K562 (cell line): ENCODE data around the gene DPYSL3. TPM values are rescaled to one million over a fixed set of nuclear protein-coding genes. Genes with fewer than 3 reads are reported as not detected.

ENCODE experiments used
- ATAC-seq: fragments of 200-7000 bp; cut with Tn5 transposase; 3 replicates; pipeline ENCODE4 v1.9.1; 2020; ENCODE audit warnings: moderate library complexity
- BruUV-seq: library from RNA; stranded (reverse); fragments of 400-500 nt; replicated peaks from 2 replicates; lab custom pipeline; 2021; lab: Mats Ljungman, UMichigan
- CTCF ChIA-PET: fragments of 300-600 bp; formaldehyde crosslinking; extraction: SDS; loops from one replicate; lab custom pipeline; 2021; ENCODE audit warnings: low intra/inter-chr PET ratio; lab: Yijun Ruan, JAX
- POLR2A ChIA-PET: fragments of 300-600, 350-650 bp; sonication (Branson Sonifier 250); formaldehyde crosslinking; extraction: SDS; loops from one replicate; lab custom pipeline; 2021; ENCODE audit warnings: antibody characterized with exemption, inconsistent platforms; lab: Yijun Ruan, JAX
- DNase-seq, 4 experiments: peaks; one replicate each; pipeline versions ENCODE4 v3.0.0 to v3.0.0-alpha.2; 2011 to 2018; ENCODE audit warnings: low spot score in 3 of 4, mixed read lengths in 3 of 4; ENCODE audit errors: extremely low read depth in 1 of 4
- FAIRE-seq: peaks from 2 replicates; lab custom pipeline; 2011; peaks lifted over from hg19 to GRCh38; lab: Jason Lieb, UNC
- H2AFZ ChIP-seq: 2 replicates; pipeline ENCODE4 v1.6.0; 2011; ENCODE audit warnings: low read depth, low read length, control low read depth, inconsistent platforms
- H3K27ac ChIP-seq: fragments of 200-600 bp; 3 replicates; pipeline ENCODE4 v1.8.0; 2011; ENCODE audit warnings: low read depth, mild to moderate bottlenecking, control low read depth, inconsistent platforms, low read length, moderate library complexity, mixed read lengths; ENCODE audit errors: extremely low read depth
- H3K27me3 ChIP-seq, 2 experiments: fragments of 300-600 bp in 1 of 2; 2 replicates in 1 of 2; 3 replicates in 1 of 2; pipeline versions ENCODE4 v1.6.0 to v1.8.0; 2011; ENCODE audit warnings: inconsistent platforms in 2 of 2, low read length in 2 of 2, mild to moderate bottlenecking in 1 of 2, mixed read lengths in 1 of 2, moderate library complexity in 1 of 2; ENCODE audit not compliant: control insufficient read depth in 2 of 2, insufficient read depth in 2 of 2
- H3K36me3 ChIP-seq: fragments of 300-600 bp; 3 replicates; pipeline ENCODE4 v1.8.0; 2011; ENCODE audit warnings: mild to moderate bottlenecking, low read length, inconsistent platforms; ENCODE audit not compliant: control insufficient read depth, insufficient read depth
- H3K4me1 ChIP-seq, 2 experiments: fragments of 200-600 bp in 1 of 2; replicated peaks in 1 of 2; 2 replicates in 1 of 2; 3 replicates in 1 of 2; pipeline versions ENCODE4 v1.5.1 to v1.8.0; 2011; ENCODE audit warnings: inconsistent platforms in 2 of 2, low read length in 2 of 2, mild to moderate bottlenecking in 1 of 2, mixed read lengths in 1 of 2, moderate library complexity in 1 of 2; ENCODE audit not compliant: control insufficient read depth in 2 of 2, insufficient read depth in 2 of 2
- H3K4me2 ChIP-seq: 2 replicates; pipeline ENCODE4 v1.6.1; 2011; ENCODE audit warnings: low read length, control low read depth, inconsistent platforms, mixed read lengths; ENCODE audit not compliant: insufficient read depth
- H3K4me3 ChIP-seq: fragments of 200-600 bp; sonication (generic), shearing (Covaris generic); 2 replicates; pipeline ENCODE4 v1.5.1; 2016; ENCODE audit warnings: control low read depth, inconsistent platforms
- H3K79me2 ChIP-seq: fragments of 200-600 bp; 3 replicates; pipeline ENCODE4 v1.8.0; 2011; ENCODE audit warnings: low read length, inconsistent platforms; ENCODE audit not compliant: control insufficient read depth, insufficient read depth
- H3K9ac ChIP-seq, 2 experiments: 2 replicates each; pipeline versions ENCODE4 v1.6.0 to v1.6.1; 2011; ENCODE audit warnings: low read depth in 2 of 2, low read length in 2 of 2, control low read depth in 1 of 2, inconsistent platforms in 1 of 2, mild to moderate bottlenecking in 1 of 2, mixed read lengths in 1 of 2; ENCODE audit not compliant: insufficient read depth in 1 of 2
- H3K9me1 ChIP-seq: one replicate; pipeline ENCODE4 v1.6.0; 2011; ENCODE audit warnings: inconsistent platforms, mild to moderate bottlenecking, low read length, moderate library complexity; ENCODE audit not compliant: control insufficient read depth, insufficient read depth
- H3K9me3 ChIP-seq: replicated peaks from 2 replicates; pipeline ENCODE4 v1.5.1; 2011; ENCODE audit warnings: low read depth, low read length, inconsistent platforms; ENCODE audit not compliant: control insufficient read depth, insufficient read depth
- H4K20me1 ChIP-seq: replicated peaks from 2 replicates; pipeline ENCODE4 v1.6.1; 2011; ENCODE audit warnings: low read length, inconsistent platforms, mixed read lengths; ENCODE audit not compliant: control insufficient read depth, insufficient read depth
- ATF4 ChIP-seq: fragments of 450-650 bp; formaldehyde crosslinking; IDR thresholded peaks from 2 replicates; pipeline ENCODE4 v1.4.0; 2022; ENCODE audit warnings: mild to moderate bottlenecking, moderate library complexity
- IRF1 ChIP-seq: sonication (generic); formaldehyde crosslinking; IDR thresholded peaks from 2 replicates; pipeline ENCODE4 v1.8.0; 2022; ENCODE audit warnings: missing genetic modification reagents, mild to moderate bottlenecking, borderline replicate concordance
- NCOR1 ChIP-seq: fragments of 450-650 bp; IDR thresholded peaks from 2 replicates; pipeline ENCODE4 v1.6.1; 2016; ENCODE audit warnings: mild to moderate bottlenecking, moderate library complexity
- SETDB1 ChIP-seq: IDR thresholded peaks from one replicate; pipeline ENCODE4 v1.6.1; 2012; ENCODE audit warnings: low read length, control low read depth, inconsistent platforms
- WGBS: fragments of 100-300 bp; shearing (Covaris generic); methylation state at CpG from one replicate; pipeline ENCODE4 v1.1.6; 2016; ENCODE audit warnings: low coverage, mixed read lengths; ENCODE audit not compliant: insufficient coverage; ENCODE audit errors: missing lambda C conversion rate; 5-methylcytosine and 5-hydroxymethylcytosine counted together
- in situ Hi-C: fragments of 300-500 bp; cut with MboI; formaldehyde crosslinking; loops from 4 replicates; pipeline ENCODE4 v1.15.0; 2018; ENCODE audit warnings: inconsistent platforms, mixed read lengths
- intact Hi-C: fragments of 100-400 bp; cut with micrococcal nuclease; formaldehyde crosslinking; loops from 2 replicates; pipeline ENCODE4 v1.14.2; 2022
- polyA plus RNA-seq, 8 experiments: library from polyadenylated mRNA; depleted of rRNA in 4 of 8; stranded (reverse) in 5 of 8; unstranded in 3 of 8; fragments of >200 nt; fragmentation: Nextera tagmentation in 2 of 8; fragmentation: Illumina TruSeq in 1 of 8; extraction: Ambion mirVana in 2 of 8; extraction: Trizol in 1 of 8; gene quantifications; 2 replicates each; pipeline versions ENCODE4 v1.2.1 to v1.2.3, GENCODE V29; 2011 to 2014; ENCODE audit warnings: inconsistent platforms in 1 of 8, missing spikeins in 1 of 8
- total RNA-seq, 7 experiments: library from RNA; depleted of rRNA in 6 of 7; stranded (reverse); fragments of >200 nt in 6 of 7; fragmentation: Illumina TruSeq in 2 of 7; extraction: Trizol in 2 of 7; gene quantifications; 2 replicates each; pipeline versions ENCODE4 v1.2.1 to v1.2.3, GENCODE V29; 2011 to 2021; ENCODE audit warnings: low replicate concordance in 1 of 7

Gene DPYSL3
- total and polyA plus RNA-seq, 9 of the 15 experiments (the other 6 are each of a cell fraction or from before 2014, with no cell fraction given): 0.07 to 0.55 TPM; not detected in 7

GRCh38 chr5:147485814-147486213 is 24.1 kb downstream of the DPYSL3 start (continued):
- no peak for TF ChIP-seq ATF4 (CRISPR knock-in tag)

- no peak overlapping the region for H2AFZ ChIP-seq
- in situ Hi-C loops: no loop called here
- H3K27me3 ChIP-seq: no peaks in the 10 kb centered on the region
- no peak for DNase-seq
- TF ChIP-seq SETDB1 (no peak), IRF1 (CRISPR knock-in tag) (no peak), NCOR1 (no peak)
- no peaks in the 10 kb centered on the region for H3K36me3 ChIP-seq
- H3K9me1 ChIP-seq: no peaks in the 10 kb centered on the region
- no peak overlapping the region for H3K4me2 ChIP-seq
- no TSS peak for BruUV-seq
- FAIRE-seq: no peak
- POLR2A ChIA-PET: no interaction called here
- ATAC-seq: no peak
- CTCF ChIA-PET: no interaction called here
- intact Hi-C loops: no loop called here
- H4K20me1 ChIP-seq: no peaks in the 10 kb centered on the region
- no peak overlapping the region for H3K4me3 ChIP-seq
- no peak overlapping the region for H3K27ac ChIP-seq
- 1% methylated on average over 6 of the region's 6 CpGs for WGBS
- no peak overlapping the region for H3K9ac ChIP-seq
- no peaks in the 10 kb centered on the region; the same call in 1 of the 2 replicates for H3K9me3 ChIP-seq
- no peaks in the 10 kb centered on the region for H3K79me2 ChIP-seq
- H3K4me1 ChIP-seq: no peaks in the 10 kb centered on the region
These were observed 24.8 kb downstream of the DPYSL3 start for GRCh38 chr5:147485046-147485445.
